PC-3 (cell line): ENCODE measurements around the gene ILF3. TPM values are rescaled to one million over a fixed set of nuclear protein-coding genes. Genes with fewer than 3 reads are reported as not detected.
"Not testable (repeated sequence)": the region's sequence is repeated elsewhere in the genome, so short reads cannot be mapped to it uniquely, and the experiment has no call there.

Source experiments
- ATAC-seq: fragments of 200-7000 bp; cut with Tn5 transposase; 2 replicates; pipeline ENCODE4 v1.9.1; 2020; ENCODE audit warnings: mild to moderate bottlenecking, moderate library complexity
- BruUV-seq: library from RNA; stranded (reverse); fragments of 400-500 nt; replicated peaks from 2 replicates; lab custom pipeline; 2021; lab: Mats Ljungman, UMichigan
- CTCF ChIA-PET: fragments of 300-600 bp; sonication (Branson Sonifier 250); formaldehyde crosslinking; loops from one replicate; lab custom pipeline; 2022; ENCODE audit warnings: antibody characterized with exemption; lab: Charles Lee
- POLR2A ChIA-PET: fragments of 300-600 bp; sonication (Branson Sonifier 250); formaldehyde crosslinking; loops from one replicate; lab custom pipeline; 2022; ENCODE audit warnings: antibody characterized with exemption; ENCODE audit not compliant: unreplicated experiment; lab: Charles Lee
- DNase-seq: peaks from one replicate; pipeline ENCODE4 v3.0.0-alpha.2; 2015
- H2AFZ ChIP-seq: fragments of 300-600 bp; sonication (generic); 2 replicates; pipeline ENCODE4 v1.6.0; 2016; ENCODE audit warnings: antibody characterized with exemption, low read length
- H3F3A ChIP-seq: fragments of 300-600 bp; sonication (generic); one replicate; pipeline ENCODE4 v1.6.0; 2017; ENCODE audit warnings: antibody characterized with exemption, low read length, control low read depth, mild to moderate bottlenecking; ENCODE audit not compliant: unreplicated experiment
- H3K27ac ChIP-seq: fragments of 300-600 bp; sonication (generic); 2 replicates; pipeline ENCODE4 v1.5.1; 2016; ENCODE audit warnings: mild to moderate bottlenecking, low read length
- H3K27me3 ChIP-seq: fragments of 300-600 bp; sonication (generic); 2 replicates; pipeline ENCODE4 v1.6.1; 2016; ENCODE audit warnings: low read length, mixed read lengths
- H3K36me3 ChIP-seq: fragments of 300-600 bp; sonication (generic); 2 replicates; pipeline ENCODE4 v1.6.1; 2016; ENCODE audit warnings: low read depth, mixed run types, low read length, mixed read lengths
- H3K4me1 ChIP-seq: fragments of 300-600 bp; sonication (generic); 2 replicates; pipeline ENCODE4 v1.5.1; 2016; ENCODE audit warnings: low read length; ENCODE audit not compliant: insufficient read depth
- H3K4me2 ChIP-seq: fragments of 300-600 bp; sonication (generic); 2 replicates; pipeline ENCODE4 v1.6.0; 2016; ENCODE audit warnings: low read length
- H3K4me3 ChIP-seq: fragments of 300-600 bp; sonication (generic); 2 replicates; pipeline ENCODE4 v1.5.1; 2016; ENCODE audit warnings: mild to moderate bottlenecking, low read length, mixed read lengths
- H3K79me2 ChIP-seq: fragments of 300-600 bp; sonication (generic); 2 replicates; pipeline ENCODE4 v1.6.1; 2017; ENCODE audit warnings: low read length, mixed read lengths
- H3K9ac ChIP-seq: fragments of 300-600 bp; sonication (generic); 2 replicates; pipeline ENCODE4 v1.6.0; 2016; ENCODE audit warnings: mild to moderate bottlenecking, low read length
- H3K9me2 ChIP-seq: fragments of 300-600 bp; sonication (generic); replicated peaks from 2 replicates; pipeline ENCODE4 v1.6.1; 2016; ENCODE audit warnings: mixed run types, low read length, mixed read lengths
- H3K9me3 ChIP-seq: fragments of 300-600 bp; sonication (generic); 2 replicates; pipeline ENCODE4 v1.6.1; 2016; ENCODE audit warnings: low read length, mixed read lengths
- H4K20me1 ChIP-seq: fragments of 300-600 bp; sonication (generic); 2 replicates; pipeline ENCODE4 v1.6.1; 2016; ENCODE audit warnings: low read length, mixed read lengths
- EZH2 ChIP-seq: fragments of 300-600 bp; sonication (generic); IDR thresholded peaks from one replicate; pipeline ENCODE4 v1.6.1; 2017; ENCODE audit warnings: antibody characterized with exemption, mild to moderate bottlenecking, low read length; ENCODE audit not compliant: unreplicated experiment
- EZH2phosphoT487 ChIP-seq: fragments of 300-600 bp; sonication (generic); IDR thresholded peaks from 2 replicates; pipeline ENCODE4 v1.6.1; 2018; ENCODE audit warnings: mild to moderate bottlenecking, antibody characterized with exemption, low read length, borderline replicate concordance
- intact Hi-C: fragments of 100-400 bp; cut with micrococcal nuclease; formaldehyde crosslinking; loops from 2 replicates; pipeline ENCODE4 v1.9.0; 2023
- total RNA-seq: library from RNA; depleted of rRNA; stranded (reverse); fragments of >200 nt; gene quantifications from 2 replicates; pipeline ENCODE4 v1.2.3, GENCODE V29; 2014
- TF ChIP-seq, protein P1 (sequence below): fragments of 300-600 bp; sonication (generic); conservative IDR thresholded peaks from 2 replicates; pipeline ENCODE4 v1.5.1; 2017; ENCODE audit warnings: antibody characterized with exemption, low read depth, mild to moderate bottlenecking, low read length

ILF3 gene
- total RNA-seq, 1 experiment from 2014 or later: 322 TPM

DNA sequence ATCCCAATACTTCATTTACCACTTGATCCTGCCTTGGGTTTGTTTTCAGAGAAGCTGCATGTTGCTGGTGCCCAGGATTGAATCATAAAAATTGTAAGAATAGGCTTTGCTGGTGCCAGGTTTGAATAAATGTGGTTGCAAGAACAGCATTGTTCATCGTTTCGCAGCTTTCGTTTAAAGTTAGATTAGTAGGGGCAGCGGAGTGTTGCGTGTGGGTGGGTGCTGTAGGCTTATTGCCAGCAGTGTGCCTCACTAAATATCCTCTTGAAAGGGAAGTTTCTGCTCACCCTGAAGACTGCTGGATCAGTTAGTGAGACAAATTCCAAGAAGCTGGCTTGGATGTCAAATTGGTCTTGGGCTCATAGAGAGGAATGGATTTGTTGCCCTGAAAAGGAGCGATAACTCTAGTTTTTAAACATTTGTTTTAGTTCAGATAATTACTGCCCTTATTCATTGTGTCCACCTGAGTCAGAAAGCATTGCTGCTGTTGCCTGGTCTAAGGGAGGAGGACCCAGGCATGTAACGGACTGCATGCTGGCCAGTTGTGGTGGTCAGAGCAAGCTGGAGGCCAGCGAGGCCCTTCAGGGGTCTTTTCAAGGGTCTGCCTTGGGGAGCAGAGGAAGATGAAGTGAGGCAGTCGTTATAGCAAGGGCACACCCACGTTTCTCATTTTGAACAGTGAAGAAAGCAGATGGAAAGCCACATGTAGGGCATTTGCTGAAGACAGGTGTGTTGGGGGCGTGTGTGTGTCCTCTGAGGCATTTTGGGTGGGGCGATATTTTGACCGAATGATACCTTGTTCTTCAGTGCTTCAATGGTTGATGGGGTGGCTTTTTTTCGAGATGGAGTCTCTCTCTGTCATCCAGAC is 8.5 kb downstream of the ILF3 start:
- Histone ChIP-seq H3K79me2 (peaks cover 100% of the 10 kb centered on the region), H3K4me1 (peaks cover 8% of the 10 kb centered on the region; the same call in 1 of the 2 replicates), H3K9ac (no peak overlapping the region), H3K27ac (no peak overlapping the region), H3F3A (no peaks in the 10 kb centered on the region), H3K4me3 (no peak overlapping the region), H3K9me3 (no peaks in the 10 kb centered on the region), H3K27me3 (no peaks in the 10 kb centered on the region), H3K36me3 (peaks cover 53% of the 10 kb centered on the region), H2AFZ (no peak overlapping the region), H3K4me2 (no peak overlapping the region), H3K9me2 (no peaks in the 10 kb centered on the region), H4K20me1 (peaks cover 94% of the 10 kb centered on the region)
- ChIA-PET POLR2A (interaction anchor here (0.6 kb wide), 1 partner anchor 39 kb away, joined by 3 read pairs; the partner anchor contains the start of gene QTRT1), CTCF (no interaction called here)
- no TSS peak for BruUV-seq
- DNase-seq: no peak
- intact Hi-C loops: no loop called here
- no peak for ATAC-seq
- TF ChIP-seq EZH2phosphoT487 (no peak), EZH2 (no peak)
- TF ChIP-seq, protein P1, sequence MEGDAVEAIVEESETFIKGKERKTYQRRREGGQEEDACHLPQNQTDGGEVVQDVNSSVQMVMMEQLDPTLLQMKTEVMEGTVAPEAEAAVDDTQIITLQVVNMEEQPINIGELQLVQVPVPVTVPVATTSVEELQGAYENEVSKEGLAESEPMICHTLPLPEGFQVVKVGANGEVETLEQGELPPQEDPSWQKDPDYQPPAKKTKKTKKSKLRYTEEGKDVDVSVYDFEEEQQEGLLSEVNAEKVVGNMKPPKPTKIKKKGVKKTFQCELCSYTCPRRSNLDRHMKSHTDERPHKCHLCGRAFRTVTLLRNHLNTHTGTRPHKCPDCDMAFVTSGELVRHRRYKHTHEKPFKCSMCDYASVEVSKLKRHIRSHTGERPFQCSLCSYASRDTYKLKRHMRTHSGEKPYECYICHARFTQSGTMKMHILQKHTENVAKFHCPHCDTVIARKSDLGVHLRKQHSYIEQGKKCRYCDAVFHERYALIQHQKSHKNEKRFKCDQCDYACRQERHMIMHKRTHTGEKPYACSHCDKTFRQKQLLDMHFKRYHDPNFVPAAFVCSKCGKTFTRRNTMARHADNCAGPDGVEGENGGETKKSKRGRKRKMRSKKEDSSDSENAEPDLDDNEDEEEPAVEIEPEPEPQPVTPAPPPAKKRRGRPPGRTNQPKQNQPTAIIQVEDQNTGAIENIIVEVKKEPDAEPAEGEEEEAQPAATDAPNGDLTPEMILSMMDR: no peak

DNA sequence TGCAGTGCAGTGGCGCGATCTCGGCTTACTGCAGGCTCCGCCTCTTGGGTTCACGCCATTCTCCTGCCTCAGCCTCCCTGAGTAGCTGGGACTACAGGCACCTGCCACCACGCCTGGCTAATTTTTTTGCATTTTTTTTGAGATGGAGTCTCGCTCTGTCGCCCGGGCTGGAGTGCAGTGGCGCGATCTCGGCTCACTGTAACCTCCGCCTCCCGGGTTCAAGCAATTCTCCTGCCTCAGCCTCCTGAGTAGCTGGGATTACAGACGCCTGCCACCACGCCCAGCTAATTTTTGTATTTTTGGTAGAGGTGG is 9.1 kb downstream of the ILF3 start:
- H3K27me3 ChIP-seq, H2AFZ ChIP-seq, DNase-seq, H3K4me3 ChIP-seq, H3K4me2 ChIP-seq, CTCF ChIA-PET, BruUV-seq, H3K4me1 ChIP-seq, intact Hi-C loops, H3K9me3 ChIP-seq, H3K27ac ChIP-seq, ATAC-seq, POLR2A ChIA-PET, H3K9ac ChIP-seq, H3F3A ChIP-seq, H3K9me2 ChIP-seq: not testable (repeated sequence)
- Histone ChIP-seq H3K36me3 (peaks cover 57% of the 10 kb centered on the region), H3K79me2 (peaks cover 100% of the 10 kb centered on the region), H4K20me1 (peaks cover 94% of the 10 kb centered on the region)

DNA sequence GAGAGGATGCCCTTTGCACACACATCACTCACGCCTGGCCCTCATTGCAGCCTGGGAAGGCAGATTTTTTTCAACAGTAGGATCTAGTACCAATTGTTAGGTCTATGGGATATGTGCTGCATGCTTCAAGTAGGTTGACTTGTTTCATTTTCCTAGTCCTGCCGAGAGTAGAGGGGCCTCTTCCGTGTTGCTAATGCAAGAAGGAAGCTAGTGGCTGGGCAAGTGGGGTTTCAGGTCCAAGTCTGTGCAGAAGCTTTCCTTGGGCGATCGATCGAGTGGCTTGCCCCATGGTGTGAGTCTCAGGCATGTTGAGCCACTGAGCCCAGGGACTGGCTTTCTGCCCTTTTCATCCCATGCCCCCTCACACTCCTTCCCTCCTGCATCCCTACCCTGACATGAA is 13.7 kb downstream of the ILF3 start:
- H3K4me3 ChIP-seq: no peak overlapping the region
- H3K9me3 ChIP-seq: no peaks in the 10 kb centered on the region
- peaks cover 100% of the 10 kb centered on the region for H3K79me2 ChIP-seq
- ATAC-seq (no peak), DNase-seq (no peak)
- H3K4me2 ChIP-seq: no peak overlapping the region
- no peak overlapping the region for H3K27ac ChIP-seq
- no peaks in the 10 kb centered on the region for H3K27me3 ChIP-seq
- BruUV-seq: no TSS peak
- no peak overlapping the region for H3K9ac ChIP-seq
- H3F3A ChIP-seq: no peaks in the 10 kb centered on the region
- ChIA-PET POLR2A (no interaction called here), CTCF (no interaction called here)
- H2AFZ ChIP-seq: no peak overlapping the region
- no peaks in the 10 kb centered on the region for H3K4me1 ChIP-seq
- H3K36me3 ChIP-seq: peaks cover 48% of the 10 kb centered on the region
- intact Hi-C loops: no loop called here
- H4K20me1 ChIP-seq: peaks cover 90% of the 10 kb centered on the region
- H3K9me2 ChIP-seq: no peaks in the 10 kb centered on the region
- TF ChIP-seq EZH2 (no peak), EZH2phosphoT487 (no peak)
- TF ChIP-seq, protein P1: no peak
